ENCODE data around the gene BTNL9. TPM values are rescaled to one million over a fixed set of nuclear protein-coding genes. Genes with fewer than 3 reads are reported as not detected.

Gene BTNL9
- total and polyA plus RNA-seq, 2 of the 8 experiments (the other 6 are each of a cell fraction or from before 2014, with no cell fraction given), result 0.23 to 0.89 TPM

DNA sequence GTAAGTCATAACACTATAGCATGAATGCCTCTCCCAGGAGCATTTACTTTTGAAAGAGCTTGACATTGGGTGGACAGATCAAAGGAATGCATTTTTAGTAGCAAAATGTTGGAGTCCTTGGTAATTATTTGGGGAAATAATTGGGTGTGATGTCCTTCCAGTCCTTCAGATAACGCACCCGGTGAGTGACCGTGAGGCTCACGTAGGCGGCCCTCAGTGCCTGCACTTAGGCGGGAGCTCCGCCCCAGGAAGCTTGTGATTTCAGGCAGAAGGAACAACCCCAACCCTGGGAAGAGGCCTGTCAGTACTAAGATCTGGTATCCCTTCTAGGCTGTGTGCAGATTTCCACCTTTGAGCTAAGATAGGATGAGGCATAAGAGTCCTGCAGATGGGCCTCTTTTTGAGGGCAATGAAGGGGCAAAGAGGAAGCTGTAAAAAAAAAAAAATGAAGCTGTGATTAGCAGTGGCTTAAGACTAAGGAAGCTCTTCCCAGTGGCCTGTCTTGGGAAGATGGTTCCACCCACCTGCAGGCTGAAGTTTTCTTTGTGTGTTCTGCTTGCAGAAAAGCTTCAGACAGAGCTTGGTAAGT lies 14.9 kb downstream of the BTNL9 start:
- Histone ChIP-seq H3K18ac (ENCODE audit: extremely low read depth, low read length) (no peak overlapping the region), H3K27ac (ENCODE audit: low read depth, low read length) (no peak overlapping the region), H2BK120ac (replicated peaks; ENCODE audit: low read depth, low read length) (no peak overlapping the region), H2BK5ac (ENCODE audit: low read depth, low read length) (no peak overlapping the region), H4K8ac (ENCODE audit: extremely low read depth, insufficient read depth, low read length) (no peak overlapping the region), H3K27me3 (replicated peaks in 1 of 4; ENCODE audit: control insufficient read depth in 3 of 4, extremely low read depth in 1 of 4, insufficient read depth in 3 of 4, low read length in 3 of 4) (peaks cover 63 to 98% (median 87%) of the 10 kb centered on the region in 4 experiments), H2AK5ac (ENCODE audit: low read depth, low read length) (no peak overlapping the region), H2BK12ac (ENCODE audit: low read depth, low read length) (no peak overlapping the region), H3K9me3 (ENCODE audit: insufficient read depth in 2 of 2, low read depth in 1 of 2, low read length in 1 of 2) (no peaks in the 10 kb centered on the region; a peak in 1 of 4 replicates), H3K79me2 (ENCODE audit: control insufficient read depth in 1 of 2, insufficient read depth in 2 of 2, low read length in 2 of 2) (no peaks in the 10 kb centered on the region), H4K20me1 (replicated peaks in 1 of 2; ENCODE audit: control insufficient read depth in 1 of 2, insufficient read depth in 2 of 2, low read length in 2 of 2) (peaks cover 4 to 6% of the 10 kb centered on the region in 2 experiments), H3K4me1 (replicated peaks in 1 of 4; ENCODE audit: control insufficient read depth in 3 of 4, insufficient read depth in 4 of 4, low read length in 3 of 4) (peaks cover 3 to 21% (median 12%) of the 10 kb centered on the region in 4 experiments; a peak in 6 of 7 replicates), H3K56ac (replicated peaks; ENCODE audit: insufficient read length, low read depth, low read length) (no peak overlapping the region), H3K23me2 (ENCODE audit: low read depth, low read length) (peaks cover 17% of the 10 kb centered on the region; the same call in 1 of the 2 replicates), H2AFZ (ENCODE audit: low read length) (no peak overlapping the region), H4K91ac (replicated peaks; ENCODE audit: insufficient read length, low read length) (no peak overlapping the region), H2BK20ac (ENCODE audit: low read length) (no peak overlapping the region), H4K5ac (ENCODE audit: insufficient read length, low read depth, low read length) (no peak overlapping the region), H3K14ac (ENCODE audit: insufficient read length) (no peak overlapping the region), H3K9ac (replicated peaks in 1 of 4; ENCODE audit: extremely low read depth in 1 of 4, low read depth in 3 of 4, low read length in 3 of 4) (no peak overlapping the region), H3K4me3 (ENCODE audit: extremely low read depth in 1 of 4, insufficient read depth in 2 of 4, low read depth in 3 of 4, low read length in 4 of 4) (no peak overlapping the region), H3K23ac (ENCODE audit: insufficient read length) (no peak overlapping the region), H3K4me2 (ENCODE audit: insufficient read depth in 1 of 2, low read depth in 2 of 2, low read length in 2 of 2) (peak overlapping the region; percentile 4 to 95; a peak in 2 of 4 replicates), H3K79me1 (ENCODE audit: low read depth, low read length) (no peaks in the 10 kb centered on the region), H3K4ac (replicated peaks; ENCODE audit: insufficient read length, low read depth, low read length) (no peak overlapping the region), H2BK15ac (ENCODE audit: low read length) (no peak overlapping the region), H3K36me3 (ENCODE audit: control insufficient read depth in 2 of 4, insufficient read depth in 4 of 4, low read length in 3 of 4) (no peaks in the 10 kb centered on the region; a peak in 1 of 8 replicates)
- WGBS, 2 experiments (ENCODE audit: extremely low coverage in 1 of 2, insufficient coverage in 1 of 2, insufficient read length in 1 of 2, insufficient replicate concordance in 2 of 2, low coverage in 1 of 2, low lambda C conversion rate in 2 of 2, missing lambda C conversion rate in 1 of 2), result 29% methylated on average over 7 of the region's 7 CpGs; no CpG with 5 or more reads in 1 of the 2 experiments
- no peak for DNase-seq (ENCODE audit: low read depth in 1 of 2, low spot score in 2 of 2)
- no peak for FAIRE-seq
- CTCF ChIA-PET (ENCODE audit: partially characterized antibody), result interaction anchor here (0.7 to 2.4 kb wide), 7 partner anchors 12 to 262 kb away, joined by 3 to 13 read pairs (median 5); no protein-coding TSS in a partner anchor
- POLR2A ChIA-PET (ENCODE audit: partially characterized antibody), result interaction anchor here (1.2 kb wide), 1 partner anchor 12 kb away, joined by 3 read pairs; no protein-coding TSS in a partner anchor
- TF ChIP-seq, protein P1, sequence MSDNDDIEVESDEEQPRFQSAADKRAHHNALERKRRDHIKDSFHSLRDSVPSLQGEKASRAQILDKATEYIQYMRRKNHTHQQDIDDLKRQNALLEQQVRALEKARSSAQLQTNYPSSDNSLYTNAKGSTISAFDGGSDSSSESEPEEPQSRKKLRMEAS (IDR thresholded peaks at IDR 0.05), result no peak
- TF ChIP-seq SIN3A (conservative IDR thresholded peaks at IDR 0.05 in 1 of 2, IDR thresholded peaks at IDR 0.05 in 1 of 2; ENCODE audit: low read depth in 1 of 2, low read length in 2 of 2) (no peak), CEBPB (IDR thresholded peaks at IDR 0.05; ENCODE audit: low read depth, low read length) (no peak), JUN (IDR thresholded peaks at IDR 0.05; ENCODE audit: low read depth, low read length) (no peak), GABPA (IDR thresholded peaks at IDR 0.05; ENCODE audit: borderline replicate concordance, insufficient read depth, low read length) (no peak), RXRA (IDR thresholded peaks at IDR 0.05; ENCODE audit: insufficient read depth, low read depth, low read length) (no peak), POU5F1 (IDR thresholded peaks at IDR 0.05; ENCODE audit: low read depth, low read length) (no peak), POLR2A (IDR thresholded peaks at IDR 0.05; ENCODE audit: control extremely low read depth in 1 of 2, low read depth in 2 of 2, low read length in 2 of 2) (no peak), CBX5 (IDR thresholded peaks at IDR 0.05; ENCODE audit: low read depth, low read length) (no peak), HDAC6 (IDR thresholded peaks at IDR 0.05; ENCODE audit: low read depth, low read length) (no peak), SAP30 (IDR thresholded peaks at IDR 0.05; ENCODE audit: insufficient read depth, insufficient replicate concordance, low read length) (no peak)
- TF ChIP-seq, protein P2, sequence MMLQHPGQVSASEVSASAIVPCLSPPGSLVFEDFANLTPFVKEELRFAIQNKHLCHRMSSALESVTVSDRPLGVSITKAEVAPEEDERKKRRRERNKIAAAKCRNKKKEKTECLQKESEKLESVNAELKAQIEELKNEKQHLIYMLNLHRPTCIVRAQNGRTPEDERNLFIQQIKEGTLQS (IDR thresholded peaks at IDR 0.05; ENCODE audit: insufficient read depth, low read depth, low read length), result no peak
